Astrocyte of the cerebellum (primary cell): Measurements from ENCODE around the gene PEAK1.
A peak's percentile ranks its signal among the peaks of the same experiment; 100 is the strongest.

Experiments used
- DNase-seq: peaks from one replicate; pipeline ENCODE4 v3.0.0-alpha.2; 2011; ENCODE audit warnings: low read depth
- H3K4me3 ChIP-seq: 2 replicates; pipeline ENCODE4 v1.5.1; 2011; ENCODE audit warnings: mild to moderate bottlenecking, low read depth, low read length, moderate library complexity
- CTCF ChIP-seq: IDR thresholded peaks from 2 replicates; pipeline ENCODE4 v1.5.1; 2012; ENCODE audit warnings: low read length, low read depth, moderate library complexity, mild to moderate bottlenecking; ENCODE audit errors: missing control alignments
- in situ Hi-C: cut with HindIII; loops from 2 replicates; pipeline ENCODE4 v1.10.0; 2017; ENCODE audit warnings: low sequenced_read_pairs

PEAK1 gene

GRCh38 chr15:77087213-77087612, 332.7 kb downstream of the PEAK1 start:
- in situ Hi-C loops: no loop called here
- no peak for DNase-seq
- TF ChIP-seq CTCF: no peak

GRCh38 chr15:77085297-77085696, 334.6 kb downstream of the PEAK1 start:
- H3K4me3 ChIP-seq: no peak overlapping the region
- no peak for DNase-seq
- TF ChIP-seq CTCF: no peak
- in situ Hi-C loops: no loop called here

More at GRCh38 chr15:77087213-77087612, 332.7 kb downstream of the PEAK1 start:
- H3K4me3 ChIP-seq: no peak overlapping the region

DNA sequence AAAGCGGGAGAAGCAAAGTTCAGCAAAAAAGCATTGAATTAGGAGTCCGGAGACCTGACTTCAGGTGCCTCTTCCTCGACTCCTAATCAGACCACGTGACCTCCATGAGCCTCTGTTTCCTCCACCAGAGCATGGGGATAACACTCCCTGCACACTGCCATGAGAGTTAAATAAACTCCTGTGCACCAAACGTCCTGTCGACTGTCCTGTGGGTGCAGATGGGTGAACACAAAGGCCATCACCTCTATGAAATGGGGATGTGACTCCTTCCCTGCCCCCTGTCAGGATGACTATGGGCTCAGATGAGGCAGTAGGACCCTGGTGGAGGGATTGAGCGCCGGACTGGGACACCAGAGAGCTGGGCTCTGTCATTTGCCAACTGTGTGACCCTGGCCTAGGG, 335.5 kb downstream of the PEAK1 start:
- no peak for DNase-seq
- no peak for TF ChIP-seq CTCF
- in situ Hi-C loops: no loop called here
- H3K4me3 ChIP-seq: no peak overlapping the region

GRCh38 chr15:77083381-77084160, 336.3 kb downstream of the PEAK1 start:
- no peak for TF ChIP-seq CTCF
- peak overlapping the region; percentile 27 for H3K4me3 ChIP-seq
- DNase-seq: no peak
- in situ Hi-C loops: no loop called here

DNA sequence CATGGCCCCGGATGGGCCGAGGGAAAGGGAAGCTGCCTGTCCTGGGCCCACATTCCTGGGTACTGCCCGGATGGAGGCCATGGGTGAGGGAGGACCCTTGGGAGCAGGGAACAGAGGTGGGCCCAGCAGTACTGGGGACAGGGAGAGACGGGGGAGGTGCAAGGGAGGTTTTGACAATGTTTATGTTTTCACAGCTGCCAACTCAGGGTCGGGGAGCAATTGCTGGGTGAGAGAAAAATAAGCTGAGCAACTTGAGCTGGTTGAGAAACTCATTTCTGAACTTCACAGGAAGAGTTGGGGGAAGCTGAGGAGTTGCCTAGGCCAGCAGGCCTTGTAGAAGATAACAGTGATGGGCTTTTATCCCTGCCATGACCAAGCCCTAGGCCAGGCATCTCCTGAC, 337.9 kb downstream of the PEAK1 start:
- no peak for TF ChIP-seq CTCF
- DNase-seq: no peak
- no peak overlapping the region for H3K4me3 ChIP-seq
- in situ Hi-C loops: no loop called here

- no peak for DNase-seq
- no peak for TF ChIP-seq CTCF
- in situ Hi-C loops: no loop called here
- no peak overlapping the region for H3K4me3 ChIP-seq
Measured at GRCh38 chr15:77076323-77076915, 343.5 kb downstream of the PEAK1 start.
